HG02798 (cell line): ENCODE measurements around the gene SFT2D3.

Experiments
- ATAC-seq: cut with Tn5 transposase; IDR thresholded peaks from one replicate; pipeline ENCODE4 v1.9.1; 2021; ENCODE audit warnings: mild to moderate bottlenecking; ENCODE audit not compliant: unreplicated experiment, poor library complexity

SFT2D3 gene

GRCh38 chr2:127701193-127701650 is at the start of gene SFT2D3:
SFT2D3 (plus strand) TSS chr2:127701497; CDS start chr2:127701529, 32 bp downstream.
- peak; percentile 78 for ATAC-seq

GRCh38 chr2:127651971-127652550 is 49.2 kb upstream of the SFT2D3 start:
- no peak for ATAC-seq

GRCh38 chr2:127652786-127653357 is 48.4 kb upstream of the SFT2D3 start:
- no peak for ATAC-seq

GRCh38 chr2:127653421-127654083 is 47.7 kb upstream of the SFT2D3 start:
- ATAC-seq, result no peak

- ATAC-seq, result no peak
These were observed 47.0 kb upstream of the SFT2D3 start for GRCh38 chr2:127654084-127654837.

- no peak for ATAC-seq
These were observed 46.5 kb upstream of the SFT2D3 start for GRCh38 chr2:127654838-127655175.

- no peak for ATAC-seq
These were observed 45.9 kb upstream of the SFT2D3 start for GRCh38 chr2:127655209-127656073.

GRCh38 chr2:127656569-127657231 is 44.6 kb upstream of the SFT2D3 start:
- ATAC-seq, result no peak

GRCh38 chr2:127657232-127657595 is 44.1 kb upstream of the SFT2D3 start:
- no peak for ATAC-seq

- no peak for ATAC-seq
These were observed 43.2 kb upstream of the SFT2D3 start for GRCh38 chr2:127658146-127658545.

- ATAC-seq, result no peak
These were observed 42.5 kb upstream of the SFT2D3 start for GRCh38 chr2:127658641-127659407.

GRCh38 chr2:127659408-127660290 is 41.6 kb upstream of the SFT2D3 start:
- no peak for ATAC-seq

GRCh38 chr2:127660291-127660578 is 41.1 kb upstream of the SFT2D3 start:
- no peak for ATAC-seq

GRCh38 chr2:127661072-127661649 is 40.1 kb upstream of the SFT2D3 start:
- ATAC-seq, result no peak

- ATAC-seq, result no peak
These were observed 39.3 kb upstream of the SFT2D3 start for GRCh38 chr2:127661949-127662510.

- ATAC-seq, result no peak
These were observed 38.2 kb upstream of the SFT2D3 start for GRCh38 chr2:127662937-127663565.

- ATAC-seq, result no peak
These were observed 37.7 kb upstream of the SFT2D3 start for GRCh38 chr2:127663566-127664064.
